Mesenchymal stem cell (in vitro differentiated cells and primary cell): ENCODE results near the gene RYR2.

ENCODE experiments used
- DNase-seq: peaks from one replicate; pipeline ENCODE4 v3.0.0-alpha.2; 2013
- H2AFZ ChIP-seq: one replicate; pipeline ENCODE4 v1.6.1; 2013; ENCODE audit warnings: low read depth, mild to moderate bottlenecking, control low read depth, inconsistent platforms, low read length, moderate library complexity
- H2AK5ac ChIP-seq: 2 replicates; pipeline ENCODE4 v1.6.1; 2013; ENCODE audit warnings: low read length, moderate library complexity, mild to moderate bottlenecking, inconsistent platforms; ENCODE audit not compliant: severe bottlenecking
- H2BK120ac ChIP-seq: one replicate; pipeline ENCODE4 v1.6.1; 2013; ENCODE audit warnings: low read depth, mild to moderate bottlenecking, inconsistent platforms, low read length, moderate library complexity
- H2BK12ac ChIP-seq, 2 experiments: one replicate each; pipeline ENCODE4 v1.6.1; 2013; ENCODE audit warnings: inconsistent platforms in 2 of 2, low read length in 2 of 2, mild to moderate bottlenecking in 2 of 2, moderate library complexity in 2 of 2, control low read depth in 1 of 2
- H2BK15ac ChIP-seq: one replicate; pipeline ENCODE4 v1.6.1; 2013; ENCODE audit warnings: mild to moderate bottlenecking, low read depth, inconsistent platforms; ENCODE audit not compliant: poor library complexity, severe bottlenecking
- H2BK5ac ChIP-seq: 2 replicates; pipeline ENCODE4 v1.6.1; 2013; ENCODE audit warnings: low read depth, mild to moderate bottlenecking, low read length, control low read depth, inconsistent platforms; ENCODE audit not compliant: poor library complexity, severe bottlenecking
- H3K14ac ChIP-seq, 2 experiments: one replicate each; pipeline ENCODE4 v1.6.1; 2013; ENCODE audit warnings: inconsistent platforms in 2 of 2, low read length in 2 of 2, control low read depth in 1 of 2, mild to moderate bottlenecking in 1 of 2, moderate library complexity in 1 of 2
- H3K18ac ChIP-seq, 2 experiments: one replicate each; pipeline ENCODE4 v1.6.1; 2013; ENCODE audit warnings: inconsistent platforms in 2 of 2, low read length in 2 of 2, control low read depth in 1 of 2, low read depth in 1 of 2, mild to moderate bottlenecking in 1 of 2
- H3K23ac ChIP-seq, 2 experiments: one replicate each; pipeline ENCODE4 v1.6.1; 2013; ENCODE audit warnings: inconsistent platforms in 2 of 2, low read length in 2 of 2, mild to moderate bottlenecking in 2 of 2, moderate library complexity in 2 of 2, control low read depth in 1 of 2
- H3K27ac ChIP-seq: 2 replicates; pipeline ENCODE4 v1.5.1; 2013; ENCODE audit warnings: mild to moderate bottlenecking, moderate library complexity, low read length, control low read depth, inconsistent platforms; ENCODE audit not compliant: poor library complexity, severe bottlenecking
- H3K27me3 ChIP-seq, 2 experiments: 2 replicates each; pipeline versions ENCODE4 v1.6.1 to v1.7.0; 2013; ENCODE audit warnings: low read length in 2 of 2, mild to moderate bottlenecking in 2 of 2, moderate library complexity in 2 of 2, control low read depth in 1 of 2, inconsistent platforms in 1 of 2; ENCODE audit not compliant: control insufficient read depth in 1 of 2, insufficient read depth in 1 of 2
- H3K36me3 ChIP-seq, 2 experiments: 2 replicates each; pipeline versions ENCODE4 v1.6.1 to v1.7.0; 2013; ENCODE audit warnings: low read length in 2 of 2, control low read depth in 1 of 2, inconsistent platforms in 1 of 2, low read depth in 1 of 2, mild to moderate bottlenecking in 1 of 2; ENCODE audit not compliant: insufficient read depth in 2 of 2, control insufficient read depth in 1 of 2
- H3K4ac ChIP-seq, 2 experiments: one replicate each; pipeline ENCODE4 v1.6.1; 2013; ENCODE audit warnings: inconsistent platforms in 2 of 2, low read length in 2 of 2, mild to moderate bottlenecking in 2 of 2, moderate library complexity in 2 of 2, control low read depth in 1 of 2, low read depth in 1 of 2
- H3K4me1 ChIP-seq: 2 replicates; pipeline ENCODE4 v1.6.1; 2013; ENCODE audit warnings: low read depth, low read length, control low read depth; ENCODE audit not compliant: control insufficient read depth, insufficient read depth
- H3K4me2 ChIP-seq: 2 replicates; pipeline ENCODE4 v1.6.1; 2013; ENCODE audit warnings: low read length, mild to moderate bottlenecking, inconsistent platforms; ENCODE audit not compliant: poor library complexity, severe bottlenecking
- H3K4me3 ChIP-seq, 2 experiments: 2 replicates each; pipeline versions ENCODE4 v1.5.1 to v1.7.0; 2013; ENCODE audit warnings: low read length in 2 of 2, mild to moderate bottlenecking in 2 of 2, control low read depth in 1 of 2, low read depth in 1 of 2; ENCODE audit not compliant: insufficient read depth in 1 of 2
- H3K79me1 ChIP-seq: replicated peaks from 2 replicates; pipeline ENCODE4 v1.6.1; 2013; ENCODE audit warnings: mild to moderate bottlenecking, control low read depth, low read length, inconsistent platforms; ENCODE audit not compliant: poor library complexity, severe bottlenecking
- H3K9ac ChIP-seq: 2 replicates; pipeline ENCODE4 v1.7.0; 2013; ENCODE audit warnings: mild to moderate bottlenecking, low read length, moderate library complexity
- H3K9me3 ChIP-seq: 2 replicates; pipeline ENCODE4 v1.7.0; 2013; ENCODE audit warnings: mild to moderate bottlenecking, low read length; ENCODE audit not compliant: control insufficient read depth
- H4K8ac ChIP-seq: one replicate; pipeline ENCODE4 v1.6.1; 2013; ENCODE audit warnings: inconsistent platforms, mild to moderate bottlenecking, low read length, moderate library complexity
- H4K91ac ChIP-seq: one replicate; pipeline ENCODE4 v1.6.1; 2013; ENCODE audit warnings: mild to moderate bottlenecking, low read length, inconsistent platforms
- WGBS: methylation state at CpG from one replicate; pipeline ENCODE4 v1.1.7; 2013; ENCODE audit warnings: mixed read lengths; 5-methylcytosine and 5-hydroxymethylcytosine counted together

The RYR2 gene

DNA sequence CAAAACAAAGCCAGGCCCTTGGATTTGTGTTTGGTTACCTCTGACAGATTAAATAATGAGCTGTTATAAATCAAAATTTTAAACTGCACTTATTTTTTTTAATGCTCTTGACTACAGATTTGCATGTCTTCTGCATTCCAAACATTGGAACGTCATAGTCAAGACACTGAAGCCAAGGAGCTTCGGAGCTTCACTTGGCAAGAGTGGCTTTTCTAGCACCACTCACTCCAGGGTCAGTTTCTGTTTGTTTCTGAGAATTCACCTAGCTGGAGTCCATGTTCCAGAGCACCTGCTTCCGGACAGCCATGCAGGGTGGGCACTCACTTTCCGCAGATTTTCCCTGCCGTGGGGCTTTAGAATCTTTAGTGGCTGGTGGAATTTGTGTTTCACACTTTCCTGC, 645.8 kb downstream of the RYR2 start:
- H3K14ac ChIP-seq = no peak overlapping the region
- H3K4ac ChIP-seq = no peak overlapping the region
- no peak overlapping the region for H3K23ac ChIP-seq
- H3K27me3 ChIP-seq = no peaks in the 10 kb centered on the region
- H3K4me3 ChIP-seq = no peak overlapping the region
- WGBS = 91% methylated on average over 5 of the region's 5 CpGs
- H3K36me3 ChIP-seq = no peaks in the 10 kb centered on the region
- no peak overlapping the region for H4K8ac ChIP-seq
- no peak for DNase-seq
- no peak overlapping the region for H3K4me2 ChIP-seq
- no peak overlapping the region for H4K91ac ChIP-seq
- H3K4me1 ChIP-seq = peaks cover 3% of the 10 kb centered on the region
- no peak overlapping the region for H3K18ac ChIP-seq
- no peaks in the 10 kb centered on the region for H3K9me3 ChIP-seq
- no peak overlapping the region for H2BK120ac ChIP-seq
- no peak overlapping the region for H2AFZ ChIP-seq
- peak overlapping the region; percentile 54 for H2AK5ac ChIP-seq
- no peak overlapping the region for H2BK15ac ChIP-seq
- H2BK5ac ChIP-seq = no peak overlapping the region
- no peaks in the 10 kb centered on the region for H3K79me1 ChIP-seq
- no peak overlapping the region for H2BK12ac ChIP-seq
- H3K9ac ChIP-seq = no peak overlapping the region
- H3K27ac ChIP-seq = no peak overlapping the region

DNA sequence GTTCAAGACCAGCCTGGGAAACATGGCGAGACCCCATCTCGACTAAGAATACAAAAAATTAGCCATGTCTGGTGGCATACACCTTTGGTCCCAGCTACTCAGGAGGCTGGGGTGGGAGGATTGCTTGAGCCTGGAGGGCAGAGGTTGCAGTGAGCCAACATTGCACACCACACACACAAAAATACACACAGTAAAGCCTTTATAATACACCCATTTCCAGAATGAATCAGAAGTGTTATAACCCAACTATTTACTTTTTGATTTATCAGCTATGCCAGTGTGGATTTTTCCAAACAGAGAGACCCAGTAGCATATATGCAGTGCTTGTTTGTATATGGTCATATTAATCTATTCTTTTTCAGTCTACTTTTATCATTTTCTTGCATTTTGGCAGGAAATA, 648.7 kb downstream of the RYR2 start:
- Histone ChIP-seq H2AFZ (no peak overlapping the region), H2BK120ac (no peak overlapping the region), H2BK15ac (no peak overlapping the region), H3K4me1 (peaks cover 3% of the 10 kb centered on the region), H3K36me3 (no peaks in the 10 kb centered on the region), H4K91ac (no peak overlapping the region), H2BK12ac (no peak overlapping the region), H3K79me1 (no peaks in the 10 kb centered on the region), H3K9me3 (no peaks in the 10 kb centered on the region), H3K18ac (no peak overlapping the region), H2AK5ac (no peak overlapping the region), H3K27ac (no peak overlapping the region), H3K23ac (no peak overlapping the region), H3K27me3 (no peaks in the 10 kb centered on the region), H3K4me2 (no peak overlapping the region), H3K4me3 (no peak overlapping the region), H4K8ac (no peak overlapping the region), H2BK5ac (no peak overlapping the region), H3K14ac (no peak overlapping the region), H3K4ac (no peak overlapping the region), H3K9ac (no peak overlapping the region)
- WGBS = no CpG with 5 or more reads among the region's 2 CpGs
- no peak for DNase-seq

- Histone ChIP-seq H3K4me1 (peaks cover 3% of the 10 kb centered on the region), H3K23ac (no peak overlapping the region), H3K4me3 (no peak overlapping the region), H2BK5ac (no peak overlapping the region), H3K9ac (no peak overlapping the region), H3K14ac (no peak overlapping the region), H2AFZ (no peak overlapping the region), H3K4me2 (no peak overlapping the region), H3K79me1 (no peaks in the 10 kb centered on the region), H3K36me3 (no peaks in the 10 kb centered on the region), H3K9me3 (no peaks in the 10 kb centered on the region), H2AK5ac (no peak overlapping the region), H2BK15ac (no peak overlapping the region), H3K4ac (no peak overlapping the region), H4K91ac (no peak overlapping the region), H3K27ac (no peak overlapping the region), H2BK12ac (no peak overlapping the region), H4K8ac (no peak overlapping the region), H2BK120ac (no peak overlapping the region), H3K27me3 (no peaks in the 10 kb centered on the region), H3K18ac (no peak overlapping the region)
- WGBS = 85% methylated on average over 7 of the region's 7 CpGs
- DNase-seq = no peak
These were observed 650.3 kb downstream of the RYR2 start for GRCh38 chr1:237692255-237692654.

DNA sequence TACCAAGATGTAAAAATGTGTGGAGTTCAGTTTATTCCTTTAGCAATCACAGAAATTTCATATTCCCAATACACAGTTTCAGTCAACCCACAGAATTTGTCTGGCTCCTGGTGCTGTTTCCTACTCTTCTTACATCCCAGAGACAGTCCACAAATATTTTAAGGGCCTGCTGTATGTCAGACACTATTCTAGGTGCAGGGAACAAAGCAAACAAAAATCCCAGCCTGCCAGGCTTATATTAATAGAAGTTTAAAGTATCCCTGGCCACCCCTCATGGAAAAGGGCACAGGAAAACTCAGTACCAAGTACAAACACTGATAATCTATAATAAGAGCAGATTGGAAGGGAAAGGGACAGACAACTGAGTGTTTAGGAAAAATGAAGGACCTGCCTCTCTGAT, 653.9 kb downstream of the RYR2 start:
- Histone ChIP-seq H2BK5ac (no peak overlapping the region), H2BK12ac (no peak overlapping the region), H2BK120ac (no peak overlapping the region)

More for the DNA sequence above, 653.9 kb downstream of the RYR2 start:
- no peak overlapping the region for H4K8ac ChIP-seq
- DNase-seq = no peak
- H3K4me1 ChIP-seq = no peaks in the 10 kb centered on the region
- no peak overlapping the region for H4K91ac ChIP-seq
- no peak overlapping the region for H3K14ac ChIP-seq
- no peaks in the 10 kb centered on the region for H3K9me3 ChIP-seq
- H2AFZ ChIP-seq = no peak overlapping the region
- H3K4ac ChIP-seq = no peak overlapping the region
- no peak overlapping the region for H3K27ac ChIP-seq
- H2BK15ac ChIP-seq = no peak overlapping the region
- no peak overlapping the region for H3K23ac ChIP-seq
- H2AK5ac ChIP-seq = no peak overlapping the region
- no peak overlapping the region for H3K4me3 ChIP-seq
- no peaks in the 10 kb centered on the region for H3K79me1 ChIP-seq
- H3K18ac ChIP-seq = no peak overlapping the region
- H3K4me2 ChIP-seq = no peak overlapping the region
- no peaks in the 10 kb centered on the region for H3K36me3 ChIP-seq
- no peak overlapping the region for H3K9ac ChIP-seq
- H3K27me3 ChIP-seq = no peaks in the 10 kb centered on the region
